Testis (tissue), 2 donors: Measurements from ENCODE around the gene CACNB1.

Source experiments
- POLR2A ChIP-seq: fragments of 450-650 bp; IDR thresholded peaks from one replicate; pipeline ENCODE4 v1.6.1; 2017; ENCODE audit warnings: antibody characterized with exemption, mild to moderate bottlenecking, moderate library complexity
- TF ChIP-seq, protein P1 (sequence below), 3 experiments: fragments of 450-650 bp in 2 of 3; fragments of 200-600 bp in 1 of 3; sonication (generic) in 1 of 3; IDR thresholded peaks; one replicate each; pipeline ENCODE4 v1.5.1; 2016 to 2019; ENCODE audit warnings: antibody characterized with exemption in 3 of 3, mild to moderate bottlenecking in 2 of 3, moderate library complexity in 1 of 3

DNA sequence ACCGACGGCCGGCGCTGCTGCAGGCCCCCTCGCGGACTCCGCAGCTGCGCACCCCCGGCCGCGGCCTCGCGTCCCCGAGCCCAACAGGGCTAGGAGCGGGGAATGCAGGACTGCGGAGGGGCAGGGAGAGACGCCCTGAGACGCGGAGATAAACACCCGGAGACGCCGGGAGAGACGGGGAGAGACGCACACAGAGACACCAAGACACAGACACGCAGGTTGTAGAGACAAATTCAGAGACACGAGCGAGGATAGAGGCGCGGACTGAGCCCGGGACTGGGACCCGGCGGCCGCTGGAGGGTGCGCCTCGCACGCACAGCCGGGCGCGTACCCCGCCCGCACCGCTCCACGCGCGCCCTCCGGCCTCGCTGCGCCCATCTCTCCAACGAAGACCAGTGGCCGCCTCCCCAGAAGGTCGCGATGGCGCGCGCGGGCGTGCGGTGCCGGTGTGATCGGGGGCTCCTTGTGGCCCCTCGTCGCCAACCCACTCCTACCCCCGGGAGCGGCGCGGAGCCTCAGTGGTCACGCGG, 27.4 kb upstream of the CACNB1 start:
- TF ChIP-seq, protein P1, sequence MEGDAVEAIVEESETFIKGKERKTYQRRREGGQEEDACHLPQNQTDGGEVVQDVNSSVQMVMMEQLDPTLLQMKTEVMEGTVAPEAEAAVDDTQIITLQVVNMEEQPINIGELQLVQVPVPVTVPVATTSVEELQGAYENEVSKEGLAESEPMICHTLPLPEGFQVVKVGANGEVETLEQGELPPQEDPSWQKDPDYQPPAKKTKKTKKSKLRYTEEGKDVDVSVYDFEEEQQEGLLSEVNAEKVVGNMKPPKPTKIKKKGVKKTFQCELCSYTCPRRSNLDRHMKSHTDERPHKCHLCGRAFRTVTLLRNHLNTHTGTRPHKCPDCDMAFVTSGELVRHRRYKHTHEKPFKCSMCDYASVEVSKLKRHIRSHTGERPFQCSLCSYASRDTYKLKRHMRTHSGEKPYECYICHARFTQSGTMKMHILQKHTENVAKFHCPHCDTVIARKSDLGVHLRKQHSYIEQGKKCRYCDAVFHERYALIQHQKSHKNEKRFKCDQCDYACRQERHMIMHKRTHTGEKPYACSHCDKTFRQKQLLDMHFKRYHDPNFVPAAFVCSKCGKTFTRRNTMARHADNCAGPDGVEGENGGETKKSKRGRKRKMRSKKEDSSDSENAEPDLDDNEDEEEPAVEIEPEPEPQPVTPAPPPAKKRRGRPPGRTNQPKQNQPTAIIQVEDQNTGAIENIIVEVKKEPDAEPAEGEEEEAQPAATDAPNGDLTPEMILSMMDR (IDR thresholded peaks at IDR 0.05) = no peak
- TF ChIP-seq POLR2A = no peak
